ENCODE data around the gene GPX4. TPM values are rescaled to one million over a fixed set of nuclear protein-coding genes. Genes with fewer than 3 reads are reported as not detected.

The GPX4 gene
- total and polyA plus RNA-seq, 2 donors (not counting 3 experiments of a cell fraction or from before 2014, with no cell fraction given), result 469 to 1,136 TPM

- no peaks in the 10 kb centered on the region for H3K9me1 ChIP-seq (replicated peaks; ENCODE audit: control insufficient read depth, extremely low read depth, insufficient read depth, low read length)
- H2AFZ ChIP-seq (ENCODE audit: low read depth, low read length), result no peak overlapping the region
- H3K36me3 ChIP-seq (ENCODE audit: control insufficient read depth in 2 of 2, extremely low read depth in 1 of 2, insufficient read depth in 2 of 2, low read length in 2 of 2), result peaks cover 5 to 27% of the 10 kb centered on the region in 2 experiments
- peak overlapping the region; percentile 74 for H3K9ac ChIP-seq (replicated peaks; ENCODE audit: extremely low read depth, insufficient read depth, low read length)
- H3K79me2 ChIP-seq (ENCODE audit: control insufficient read depth, insufficient read depth, low read length), result peaks cover 18% of the 10 kb centered on the region
- H3K4me2 ChIP-seq (ENCODE audit: insufficient read depth, low read length), result peak overlapping the region; percentile 65
- no peaks in the 10 kb centered on the region for H4K20me1 ChIP-seq (replicated peaks; ENCODE audit: control insufficient read depth, extremely low read depth, insufficient read depth, low read length)
- CTCF ChIA-PET, result interaction anchor here (1.0 to 2.8 kb wide), 4 partner anchors 8 to 85 kb away, joined by 3 to 21 read pairs (median 6); no protein-coding TSS in a partner anchor
- FAIRE-seq, result peak; percentile 18
- intact Hi-C loops (cut with micrococcal nuclease) (loop anchor here (10.0 kb wide), 1 partner anchor 170 kb away; no protein-coding TSS in a partner anchor), dilution Hi-C loops (cut with MboI; ENCODE audit: extremely low pct_ligation_motif_present, low sequenced_read_pairs) (no loop called here)
- no TSS peak for BruUV-seq (replicated peaks)
- POLR2A ChIA-PET, result no interaction called here
- no peaks in the 10 kb centered on the region for H3K27me3 ChIP-seq (ENCODE audit: control insufficient read depth in 2 of 2, insufficient read depth in 2 of 2, low read length in 2 of 2)
- H3K4me1 ChIP-seq (ENCODE audit: control insufficient read depth, extremely low read depth, insufficient read depth, low read length), result peaks cover 31% of the 10 kb centered on the region
- H3K27ac ChIP-seq (ENCODE audit: insufficient read depth, low read depth, low read length), result peak overlapping the region; percentile 71
- TF ChIP-seq FOS (IDR thresholded peaks at IDR 0.05; ENCODE audit: borderline replicate concordance, insufficient read depth, low read length) (no peak), EZH2 (IDR thresholded peaks at IDR 0.05; ENCODE audit: borderline replicate concordance, low read depth, low read length, severe bottlenecking) (no peak), POLR2AphosphoS5 (IDR thresholded peaks at IDR 0.05; ENCODE audit: insufficient read depth, low read depth, low read length) (peak; percentile 6), MAX (IDR thresholded peaks at IDR 0.05; ENCODE audit: insufficient read depth, insufficient read length) (no peak), POLR2A (IDR thresholded peaks at IDR 0.05; ENCODE audit: low read depth, low read length) (no peak)
- no peaks in the 10 kb centered on the region for H3K9me3 ChIP-seq (replicated peaks; ENCODE audit: control insufficient read depth, insufficient read depth, low read length)
- peak overlapping the region; percentile 33 to 58 (median 52) for H3K4me3 ChIP-seq (replicated peaks in 1 of 3; ENCODE audit: insufficient read depth in 1 of 3, low read depth in 1 of 3, low read length in 3 of 3)
- peak; percentile 52 for DNase-seq (ENCODE audit: low read depth, low spot score)
Measured at GRCh38 chr19:1105008-1105872, 1.4 kb downstream of the GPX4 start.

Data from endothelial cell of umbilical vein (primary cell).